ENCODE results near the gene AHCYL2. TPM values are rescaled to one million over a fixed set of nuclear protein-coding genes. Genes with fewer than 3 reads are reported as not detected.

The AHCYL2 gene
- total RNA-seq, 1 experiment from 2014 or later: 54.6 TPM

DNA sequence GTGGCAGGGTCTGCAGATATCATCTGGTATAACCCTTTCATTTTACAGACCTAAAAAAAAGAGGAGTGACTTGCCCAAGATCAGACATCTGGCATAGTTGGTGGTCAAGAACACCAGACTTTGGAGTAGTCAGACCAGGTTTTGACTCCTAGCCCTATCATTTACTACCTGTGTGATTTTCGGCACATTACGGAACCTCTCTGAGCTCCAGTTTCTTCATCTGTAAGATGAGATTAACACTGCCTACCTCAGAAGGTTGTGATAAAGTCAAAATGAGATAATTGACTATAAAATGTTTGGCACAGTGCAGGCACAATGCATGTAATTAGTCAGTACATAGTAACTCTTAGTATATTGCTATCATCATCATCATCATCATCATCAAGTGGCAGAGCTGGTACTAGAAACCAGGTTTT lies 210.6 kb downstream of the AHCYL2 start:
- CTCF ChIA-PET: interaction anchor here (2.3 kb wide), 1 partner anchor 60 kb away, joined by 12 read pairs; no protein-coding TSS in a partner anchor
- no peaks in the 10 kb centered on the region for H3K9me3 Mint-ChIP-seq (ENCODE audit: low read depth, unreplicated experiment)
- H3K27ac Mint-ChIP-seq (ENCODE audit: unreplicated experiment): no peak overlapping the region
- peaks cover 37% of the 10 kb centered on the region for H3K4me1 Mint-ChIP-seq (ENCODE audit: low read depth, unreplicated experiment)
- no peak for DNase-seq
- H3K4me3 Mint-ChIP-seq (ENCODE audit: low read depth, unreplicated experiment): peak overlapping the region; percentile 94
- H3K27me3 Mint-ChIP-seq (ENCODE audit: unreplicated experiment): peaks cover 15% of the 10 kb centered on the region
- BruUV-seq (replicated peaks): no TSS peak
- TF ChIP-seq, protein P1, sequence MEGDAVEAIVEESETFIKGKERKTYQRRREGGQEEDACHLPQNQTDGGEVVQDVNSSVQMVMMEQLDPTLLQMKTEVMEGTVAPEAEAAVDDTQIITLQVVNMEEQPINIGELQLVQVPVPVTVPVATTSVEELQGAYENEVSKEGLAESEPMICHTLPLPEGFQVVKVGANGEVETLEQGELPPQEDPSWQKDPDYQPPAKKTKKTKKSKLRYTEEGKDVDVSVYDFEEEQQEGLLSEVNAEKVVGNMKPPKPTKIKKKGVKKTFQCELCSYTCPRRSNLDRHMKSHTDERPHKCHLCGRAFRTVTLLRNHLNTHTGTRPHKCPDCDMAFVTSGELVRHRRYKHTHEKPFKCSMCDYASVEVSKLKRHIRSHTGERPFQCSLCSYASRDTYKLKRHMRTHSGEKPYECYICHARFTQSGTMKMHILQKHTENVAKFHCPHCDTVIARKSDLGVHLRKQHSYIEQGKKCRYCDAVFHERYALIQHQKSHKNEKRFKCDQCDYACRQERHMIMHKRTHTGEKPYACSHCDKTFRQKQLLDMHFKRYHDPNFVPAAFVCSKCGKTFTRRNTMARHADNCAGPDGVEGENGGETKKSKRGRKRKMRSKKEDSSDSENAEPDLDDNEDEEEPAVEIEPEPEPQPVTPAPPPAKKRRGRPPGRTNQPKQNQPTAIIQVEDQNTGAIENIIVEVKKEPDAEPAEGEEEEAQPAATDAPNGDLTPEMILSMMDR (IDR thresholded peaks at IDR 0.05; ENCODE audit: unreplicated experiment): no peak
- peaks cover 25% of the 10 kb centered on the region for H3K36me3 Mint-ChIP-seq (ENCODE audit: insufficient read depth, unreplicated experiment)
- intact Hi-C loops (cut with micrococcal nuclease; ENCODE audit: unreplicated experiment): no loop called here

DNA sequence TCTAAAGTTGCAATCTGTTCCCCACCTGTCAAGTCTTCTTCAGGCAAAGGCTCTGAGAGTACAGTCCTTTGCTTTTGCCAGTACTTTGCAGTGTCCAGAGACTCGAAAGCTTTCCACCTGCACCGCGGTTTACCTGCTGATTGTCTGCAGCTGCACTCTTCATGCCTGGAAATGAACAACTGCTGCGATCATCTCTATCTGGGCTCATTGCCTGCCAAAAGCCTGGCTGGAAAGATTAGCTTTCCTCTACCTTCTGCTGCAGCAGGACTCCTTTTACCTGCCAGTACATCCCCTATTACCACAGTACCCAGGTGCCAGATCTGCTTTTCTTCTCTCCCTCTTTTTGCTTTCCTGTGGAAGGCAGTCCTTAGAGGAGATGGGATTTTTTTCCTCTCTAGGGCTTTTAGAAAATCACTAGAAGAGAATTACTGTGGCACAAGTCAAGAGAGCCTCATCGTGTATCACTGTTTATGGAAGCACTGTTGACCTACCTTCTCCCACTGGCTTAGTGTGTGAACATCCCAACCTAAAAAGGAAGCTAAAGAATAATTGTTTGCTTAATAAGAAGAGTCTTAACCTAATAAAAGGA lies 211.6 kb downstream of the AHCYL2 start:
- Mint-ChIP-seq H3K4me3 (ENCODE audit: low read depth, unreplicated experiment) (no peak overlapping the region), H3K27ac (ENCODE audit: unreplicated experiment) (no peak overlapping the region), H3K27me3 (ENCODE audit: unreplicated experiment) (peaks cover 15% of the 10 kb centered on the region), H3K9me3 (ENCODE audit: low read depth, unreplicated experiment) (no peaks in the 10 kb centered on the region), H3K36me3 (ENCODE audit: insufficient read depth, unreplicated experiment) (peaks cover 25% of the 10 kb centered on the region), H3K4me1 (ENCODE audit: low read depth, unreplicated experiment) (peaks cover 40% of the 10 kb centered on the region)
- BruUV-seq (replicated peaks): TSS peak; percentile 23
- no peak for DNase-seq
- CTCF ChIA-PET: no interaction called here
- TF ChIP-seq, protein P1 (IDR thresholded peaks at IDR 0.05; ENCODE audit: unreplicated experiment): no peak
- intact Hi-C loops (cut with micrococcal nuclease; ENCODE audit: unreplicated experiment): no loop called here

DNA sequence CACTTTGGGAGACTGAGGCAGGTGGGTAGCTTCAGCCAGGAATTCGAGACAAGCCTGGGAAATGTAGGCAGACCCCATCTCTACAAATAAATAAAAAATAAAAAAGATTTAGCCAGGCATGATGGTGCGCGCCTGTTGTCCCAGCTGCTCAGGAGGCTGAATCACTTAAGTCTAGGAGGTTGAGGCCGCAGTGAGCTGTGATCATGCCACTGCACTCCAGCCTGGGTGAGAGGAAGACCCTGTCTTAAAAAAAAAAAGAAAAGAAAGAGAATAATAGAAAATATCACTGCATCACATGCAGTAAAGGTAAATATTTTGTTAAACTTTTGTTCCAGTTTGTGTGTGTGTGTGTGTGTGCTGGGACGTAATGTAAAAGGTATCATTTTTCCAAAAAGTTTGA lies 212.4 kb downstream of the AHCYL2 start:
- no TSS peak for BruUV-seq (replicated peaks)
- Mint-ChIP-seq H3K4me1 (ENCODE audit: low read depth, unreplicated experiment) (peaks cover 40% of the 10 kb centered on the region), H3K4me3 (ENCODE audit: low read depth, unreplicated experiment) (no peak overlapping the region), H3K9me3 (ENCODE audit: low read depth, unreplicated experiment) (no peaks in the 10 kb centered on the region), H3K27ac (ENCODE audit: unreplicated experiment) (no peak overlapping the region), H3K36me3 (ENCODE audit: insufficient read depth, unreplicated experiment) (peaks cover 25% of the 10 kb centered on the region), H3K27me3 (ENCODE audit: unreplicated experiment) (peaks cover 13% of the 10 kb centered on the region)
- no peak for DNase-seq
- TF ChIP-seq, protein P1 (IDR thresholded peaks at IDR 0.05; ENCODE audit: unreplicated experiment): no peak
- CTCF ChIA-PET: no interaction called here
- intact Hi-C loops (cut with micrococcal nuclease; ENCODE audit: unreplicated experiment): no loop called here

DNA sequence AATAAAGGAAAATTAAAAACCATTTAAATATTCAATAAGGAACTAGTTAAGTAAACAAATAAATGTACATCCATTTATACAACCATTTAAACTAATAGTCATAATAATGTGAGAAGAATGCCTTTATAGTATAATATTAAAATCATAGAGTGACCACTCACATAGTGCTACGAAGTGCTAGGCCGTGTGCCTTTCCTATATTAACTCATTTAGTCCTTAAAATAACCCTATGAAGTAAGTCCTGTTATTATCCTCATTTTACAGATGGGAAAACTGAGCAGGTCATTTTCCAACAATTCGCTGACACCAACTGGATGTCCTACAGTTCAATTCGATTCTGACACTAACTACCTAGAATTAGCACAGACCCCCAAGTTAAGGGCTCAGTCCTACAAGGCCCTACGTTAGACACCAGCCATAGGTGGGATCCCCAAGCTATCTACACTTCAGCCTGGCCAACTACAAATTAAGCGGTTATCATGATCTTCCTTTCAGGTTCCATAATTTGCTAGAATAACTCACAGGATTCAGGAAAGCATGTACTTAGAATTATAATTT lies 213.5 kb downstream of the AHCYL2 start:
- CTCF ChIA-PET: interaction anchor here (0.9 to 1.9 kb wide), 2 partner anchors 62 to 70 kb away, joined by 3 to 7 read pairs; no protein-coding TSS in a partner anchor
- H3K4me3 Mint-ChIP-seq (ENCODE audit: low read depth, unreplicated experiment): no peak overlapping the region
- H3K36me3 Mint-ChIP-seq (ENCODE audit: insufficient read depth, unreplicated experiment): peaks cover 19% of the 10 kb centered on the region

More for the DNA sequence above, 213.5 kb downstream of the AHCYL2 start:
- Mint-ChIP-seq H3K4me1 (ENCODE audit: low read depth, unreplicated experiment) (peaks cover 30% of the 10 kb centered on the region), H3K27ac (ENCODE audit: unreplicated experiment) (peak overlapping the region; percentile 62), H3K27me3 (ENCODE audit: unreplicated experiment) (peaks cover 1% of the 10 kb centered on the region), H3K9me3 (ENCODE audit: low read depth, unreplicated experiment) (no peaks in the 10 kb centered on the region)
- intact Hi-C loops (cut with micrococcal nuclease; ENCODE audit: unreplicated experiment): no loop called here
- TSS peak; percentile 61 for BruUV-seq (replicated peaks)
- DNase-seq: no peak
- TF ChIP-seq, protein P1 (IDR thresholded peaks at IDR 0.05; ENCODE audit: unreplicated experiment): no peak

All from Calu3 (cell line).